ENCODE data around the gene ASB4.
"Not testable (repeated sequence)": the region's sequence is repeated elsewhere in the genome, so short reads cannot be mapped to it uniquely, and the experiment has no call there.

Gene ASB4

DNA sequence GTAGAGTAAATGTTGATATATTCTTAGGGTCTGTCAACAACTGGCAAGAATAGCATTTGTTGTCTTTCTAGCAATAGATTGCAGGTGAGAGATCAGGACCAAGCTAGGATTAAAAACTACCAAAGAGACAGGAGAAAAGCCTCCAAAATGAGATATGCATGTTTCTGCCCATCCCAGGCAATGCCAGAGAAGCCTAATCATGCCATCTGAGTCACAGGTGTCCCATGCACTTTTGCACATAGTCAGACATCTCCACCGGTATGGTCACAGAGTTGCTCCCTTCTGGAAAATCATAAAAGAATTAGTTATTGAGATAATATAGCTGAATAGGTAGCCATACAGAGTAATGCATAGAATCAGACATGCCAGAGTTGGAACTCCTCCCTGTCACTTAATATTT lies 59.9 kb downstream of the ASB4 start:
- Mint-ChIP-seq H3K27ac (peak overlapping the region; percentile 12), H3K27me3 (no peaks in the 10 kb centered on the region), H3K4me3 (peak overlapping the region; percentile 43), H3K36me3 (no peaks in the 10 kb centered on the region), H3K4me1 (peaks cover 10% of the 10 kb centered on the region), H3K9me3 (no peaks in the 10 kb centered on the region)
- no peak for ATAC-seq (ENCODE audit: low read depth)
- no peak for DNase-seq (ENCODE audit: low spot score in 2 of 2)

DNA sequence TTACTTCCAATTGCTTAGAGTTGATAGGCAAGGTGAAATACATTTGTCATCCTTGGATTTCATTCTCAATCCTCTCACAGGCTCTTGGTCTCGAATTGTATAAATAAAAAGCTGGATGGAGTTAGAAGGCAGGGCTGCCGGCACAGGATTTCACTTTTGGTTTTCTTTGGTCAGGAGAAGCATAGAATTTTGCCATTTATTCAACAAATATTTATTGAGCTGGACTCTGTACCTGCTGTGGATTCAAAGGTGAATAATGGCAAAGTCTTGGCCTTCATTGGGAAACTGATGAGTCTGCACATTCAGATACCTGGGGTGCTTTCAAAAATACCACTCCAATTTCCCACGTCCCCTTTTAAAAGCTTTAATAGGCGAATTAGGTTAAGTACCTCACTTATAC lies 60.9 kb downstream of the ASB4 start:
- no peak for ATAC-seq (ENCODE audit: low read depth)
- H3K36me3 Mint-ChIP-seq, result no peaks in the 10 kb centered on the region
- H3K9me3 Mint-ChIP-seq, result no peaks in the 10 kb centered on the region
- H3K4me3 Mint-ChIP-seq, result no peak overlapping the region
- no peak overlapping the region for H3K27ac Mint-ChIP-seq
- H3K27me3 Mint-ChIP-seq, result no peaks in the 10 kb centered on the region
- H3K4me1 Mint-ChIP-seq, result peaks cover 10% of the 10 kb centered on the region
- DNase-seq (ENCODE audit: low spot score in 2 of 2), result no peak

DNA sequence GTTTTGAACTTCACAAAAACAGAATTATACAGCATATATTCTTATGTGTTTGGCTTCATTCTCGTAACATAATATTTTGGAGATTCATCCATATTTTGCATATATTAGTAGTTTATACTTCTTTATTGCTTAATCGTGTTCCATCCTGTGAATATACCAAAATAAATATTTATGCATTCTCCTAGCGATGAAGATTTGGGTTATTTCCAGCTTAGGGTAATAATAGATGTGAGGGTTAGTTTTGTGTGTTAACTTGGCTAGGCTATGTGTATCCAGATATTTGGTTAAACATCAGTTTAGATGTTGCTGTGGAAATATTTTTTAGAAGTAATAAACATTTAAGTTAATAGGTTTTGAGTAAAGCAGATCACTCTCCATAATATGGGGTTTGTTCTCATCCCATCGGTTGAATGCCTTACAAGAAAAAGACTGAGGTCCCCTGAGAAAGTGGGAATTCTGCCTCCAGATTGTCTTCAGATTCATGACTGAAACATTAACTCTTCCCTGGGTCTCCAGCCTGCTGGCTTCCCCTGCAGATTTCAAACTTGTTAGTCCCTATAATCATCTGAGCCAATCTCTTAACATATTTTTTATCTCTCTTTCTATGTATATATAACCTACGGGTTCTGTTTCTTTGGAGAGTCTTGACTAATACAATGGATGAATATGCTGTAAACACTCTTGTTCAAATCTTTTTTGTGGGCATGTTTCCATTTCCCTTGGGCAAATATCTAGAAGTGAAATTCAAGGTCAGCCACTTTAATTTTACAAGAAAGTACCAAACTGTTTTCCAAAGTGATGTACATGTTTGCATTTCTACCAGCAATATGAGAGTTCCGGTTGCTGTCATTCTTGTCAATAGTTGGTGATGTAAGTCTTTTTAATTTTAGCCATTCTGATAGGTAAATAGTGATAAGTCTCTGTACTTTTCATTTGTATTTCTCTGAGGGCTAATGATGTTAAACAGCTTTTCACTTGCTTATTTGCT lies 61.9 kb downstream of the ASB4 start:
- H3K4me3 Mint-ChIP-seq, result no peak overlapping the region
- ATAC-seq (ENCODE audit: low read depth) (no peak), DNase-seq (ENCODE audit: low spot score in 2 of 2) (no peak)
- peaks cover 10% of the 10 kb centered on the region for H3K4me1 Mint-ChIP-seq
- no peaks in the 10 kb centered on the region for H3K36me3 Mint-ChIP-seq
- H3K9me3 Mint-ChIP-seq, result no peaks in the 10 kb centered on the region
- H3K27ac Mint-ChIP-seq, result no peak overlapping the region
- no peaks in the 10 kb centered on the region for H3K27me3 Mint-ChIP-seq

DNA sequence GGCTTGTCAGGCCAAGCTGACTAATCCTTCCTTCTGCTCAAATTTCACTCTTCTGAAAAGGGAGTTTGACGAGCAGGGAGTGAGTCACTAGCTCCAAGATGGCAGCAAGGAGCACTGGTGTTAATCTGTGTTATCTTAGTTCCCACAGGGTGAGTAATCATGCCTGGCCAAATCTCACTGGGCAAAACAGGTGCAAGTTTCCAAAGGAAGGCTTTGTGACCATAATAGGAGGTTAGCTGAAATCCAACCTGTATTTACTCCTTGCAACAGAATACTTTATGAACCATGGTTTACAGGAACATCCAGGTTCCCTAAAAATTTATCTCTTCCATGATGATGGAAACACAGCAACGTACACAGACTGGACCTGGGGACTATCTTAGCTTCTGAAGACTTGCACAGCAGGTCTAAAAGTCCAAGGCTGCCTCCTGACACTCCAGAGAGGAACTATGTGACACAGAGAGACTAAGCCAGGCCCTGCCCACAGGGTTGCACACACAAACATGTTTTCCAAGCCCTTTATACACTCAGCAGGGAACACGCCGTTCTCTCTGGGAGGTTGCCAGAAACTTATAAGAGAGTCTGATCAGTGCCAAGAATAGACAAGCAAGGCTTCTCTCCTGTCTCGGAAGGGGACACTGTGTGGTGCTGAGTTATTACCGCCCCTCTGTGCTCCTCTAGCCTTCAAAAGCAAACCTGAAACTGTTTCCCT lies 64.2 kb downstream of the ASB4 start:
- ATAC-seq (ENCODE audit: low read depth) (no peak), DNase-seq (ENCODE audit: low spot score in 2 of 2) (no peak)
- Mint-ChIP-seq H3K27me3 (peaks cover 7% of the 10 kb centered on the region), H3K36me3 (no peaks in the 10 kb centered on the region), H3K9me3 (no peaks in the 10 kb centered on the region), H3K27ac (no peak overlapping the region), H3K4me1 (peaks cover 7% of the 10 kb centered on the region), H3K4me3 (no peak overlapping the region)

DNA sequence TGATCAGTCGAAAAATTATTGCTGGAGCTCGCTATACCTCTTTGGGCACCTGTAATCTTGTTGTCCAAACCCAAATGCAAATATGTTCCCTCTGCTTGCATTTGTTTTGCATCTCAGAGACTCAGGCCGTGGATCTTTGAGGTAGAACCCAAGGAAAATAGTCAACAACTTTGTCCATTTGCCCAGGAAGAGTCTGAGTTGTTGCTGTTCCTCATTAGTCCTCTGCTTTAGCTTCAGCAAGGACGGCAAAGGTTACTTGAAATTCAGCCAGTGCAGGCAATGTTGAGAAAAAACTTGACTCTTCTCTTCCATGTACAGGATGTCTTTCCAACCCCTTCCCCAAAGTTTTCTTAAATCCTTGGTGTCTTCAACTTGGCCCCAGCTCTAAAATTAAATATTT lies 64.8 kb downstream of the ASB4 start:
- peaks cover 7% of the 10 kb centered on the region for H3K27me3 Mint-ChIP-seq
- no peaks in the 10 kb centered on the region for H3K9me3 Mint-ChIP-seq
- DNase-seq (ENCODE audit: low spot score in 2 of 2) (no peak), ATAC-seq (ENCODE audit: low read depth) (no peak)
- H3K4me3 Mint-ChIP-seq, result no peak overlapping the region
- H3K27ac Mint-ChIP-seq, result no peak overlapping the region
- H3K36me3 Mint-ChIP-seq, result no peaks in the 10 kb centered on the region
- peaks cover 3% of the 10 kb centered on the region for H3K4me1 Mint-ChIP-seq

DNA sequence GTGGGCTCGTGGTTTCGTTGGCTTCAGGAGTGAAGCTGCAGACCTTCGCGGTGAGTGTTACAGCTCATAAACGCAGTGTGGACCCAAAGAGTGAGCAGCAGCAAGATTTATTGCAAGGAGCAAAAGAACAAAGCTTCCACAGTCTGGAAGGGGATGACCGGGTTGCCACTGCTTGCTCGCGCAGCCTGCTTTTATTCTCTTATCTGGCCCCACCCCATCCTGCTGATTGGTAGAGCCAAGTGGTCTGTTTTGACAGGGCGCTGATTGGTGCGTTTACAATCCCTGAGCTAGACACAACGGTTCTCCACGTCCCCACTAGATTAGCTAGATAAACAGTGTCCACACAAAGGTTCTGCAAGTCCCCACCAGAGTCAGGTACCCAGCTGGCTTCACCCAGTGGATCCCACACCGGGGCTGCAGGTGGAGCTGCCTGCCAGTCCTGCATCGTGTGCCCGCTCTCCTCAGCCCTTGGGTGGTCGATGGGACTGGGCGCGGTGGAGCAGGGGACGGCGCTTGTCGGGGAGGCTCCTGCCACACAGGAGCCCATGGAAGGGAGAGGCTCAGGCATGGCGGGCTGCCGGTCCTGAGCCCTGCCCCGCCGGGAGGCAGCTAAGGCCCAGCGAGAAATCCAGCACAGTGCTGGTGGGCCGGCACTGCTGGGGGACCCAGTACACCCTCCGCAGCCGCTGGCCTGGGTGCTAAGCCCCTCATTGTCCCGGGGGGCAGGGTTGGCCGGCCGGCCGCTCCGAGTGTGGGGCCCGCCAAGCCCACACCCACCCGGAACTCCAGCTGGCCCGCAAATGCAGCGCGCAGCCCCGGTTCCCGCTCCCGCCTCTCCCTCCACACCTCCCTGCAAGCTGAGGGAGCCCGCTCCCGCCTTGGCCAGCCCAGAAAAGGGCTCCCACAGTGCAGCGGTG lies 66.5 kb downstream of the ASB4 start:
- H3K4me1 Mint-ChIP-seq; H3K4me3 Mint-ChIP-seq; H3K36me3 Mint-ChIP-seq; H3K27me3 Mint-ChIP-seq; ATAC-seq (ENCODE audit: low read depth); H3K27ac Mint-ChIP-seq; H3K9me3 Mint-ChIP-seq; DNase-seq (ENCODE audit: low spot score in 2 of 2): not testable (repeated sequence)

DNA sequence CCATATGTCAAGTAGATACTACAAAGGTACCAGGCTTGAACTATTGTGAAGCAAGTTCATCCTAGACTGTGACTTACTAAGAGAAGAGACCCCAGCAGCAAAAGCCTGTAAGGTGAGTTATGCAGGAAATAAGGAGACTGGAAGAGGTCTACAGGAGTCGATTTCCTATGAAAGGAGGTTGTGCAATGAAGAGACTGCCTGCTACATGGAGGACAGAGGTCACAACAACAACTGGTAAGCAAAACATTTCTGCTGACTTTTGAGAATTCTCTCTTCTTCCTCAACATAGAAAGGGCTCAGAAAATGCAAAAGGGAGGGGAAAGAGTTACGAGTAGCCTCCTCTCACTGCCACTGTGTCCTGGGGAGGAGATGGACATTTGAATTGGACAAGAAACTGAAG lies 68.2 kb downstream of the ASB4 start:
- peaks cover 2% of the 10 kb centered on the region for H3K4me1 Mint-ChIP-seq
- no peak for DNase-seq (ENCODE audit: low spot score in 2 of 2)
- no peak overlapping the region for H3K4me3 Mint-ChIP-seq
- no peaks in the 10 kb centered on the region for H3K36me3 Mint-ChIP-seq
- no peak overlapping the region for H3K27ac Mint-ChIP-seq
- no peak for ATAC-seq (ENCODE audit: low read depth)
- H3K9me3 Mint-ChIP-seq, result no peaks in the 10 kb centered on the region
- peaks cover 7% of the 10 kb centered on the region for H3K27me3 Mint-ChIP-seq

DNA sequence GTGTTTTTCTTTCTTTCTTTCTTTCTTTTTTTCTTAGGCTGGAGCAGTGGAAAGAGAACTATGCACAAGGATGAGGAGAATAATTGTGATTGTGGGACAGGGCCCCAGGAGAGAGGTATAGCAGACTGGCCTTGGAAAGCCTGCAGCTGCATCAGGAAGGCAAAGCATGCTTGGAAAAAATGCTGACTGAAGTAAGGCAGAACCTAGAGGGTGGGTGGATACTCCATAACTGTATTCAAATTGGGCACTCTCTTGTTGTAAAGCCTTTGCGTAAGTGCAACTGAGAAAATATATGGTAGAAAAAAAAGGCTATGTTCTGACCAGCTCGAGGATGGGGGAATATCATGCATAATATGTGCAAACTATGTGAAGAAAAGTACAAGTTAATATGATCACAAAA lies 71.0 kb downstream of the ASB4 start:
- Mint-ChIP-seq H3K4me3 (no peak overlapping the region), H3K27ac (no peak overlapping the region)

DNA sequence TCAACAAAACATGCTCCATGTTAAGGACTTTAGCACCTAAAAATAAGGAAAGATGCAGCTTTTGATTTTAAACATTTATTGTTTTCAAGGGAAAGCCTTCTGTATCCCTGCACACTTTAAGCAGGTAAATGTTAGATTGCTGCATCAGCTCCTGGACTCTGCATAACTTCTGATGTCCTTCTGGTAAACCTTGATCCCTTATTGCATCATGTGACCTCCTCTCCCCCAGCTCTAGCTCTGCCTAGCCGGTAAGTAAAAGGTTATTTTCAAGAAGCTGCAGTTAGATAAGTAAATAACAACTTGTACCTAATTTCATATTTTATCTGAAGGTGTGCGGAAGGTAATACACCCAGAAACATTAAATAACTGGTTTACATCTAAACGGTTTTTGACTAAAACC lies 73.1 kb downstream of the ASB4 start:
- H3K9me3 Mint-ChIP-seq, result no peaks in the 10 kb centered on the region

More for the DNA sequence above, 71.0 kb downstream of the ASB4 start:
- no peak for DNase-seq (ENCODE audit: low spot score in 2 of 2)
- no peak for ATAC-seq (ENCODE audit: low read depth)
- Mint-ChIP-seq H3K9me3 (no peaks in the 10 kb centered on the region), H3K4me1 (no peaks in the 10 kb centered on the region), H3K27me3 (peaks cover 7% of the 10 kb centered on the region), H3K36me3 (no peaks in the 10 kb centered on the region)

DNA sequence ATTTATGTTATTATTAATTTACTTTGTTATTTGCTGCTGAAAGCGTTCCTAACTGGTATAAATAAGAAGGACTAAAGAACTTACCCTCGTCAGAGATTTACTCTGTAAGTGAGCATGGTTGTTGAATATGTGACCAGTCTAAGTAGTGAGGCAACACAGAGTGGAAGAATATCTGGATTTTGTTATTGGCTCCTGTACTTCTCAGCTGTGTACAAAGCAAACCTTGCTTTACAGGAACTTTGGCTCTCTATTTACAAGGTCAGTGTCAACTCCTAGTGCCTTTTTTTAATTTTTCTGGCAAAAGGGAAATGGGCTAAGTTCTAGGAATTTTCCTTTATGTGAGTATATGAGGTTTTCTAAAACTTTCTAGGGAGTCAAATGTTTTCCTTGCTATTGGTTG lies 74.9 kb downstream of the ASB4 start:
- Mint-ChIP-seq H3K27me3 (no peaks in the 10 kb centered on the region), H3K27ac (no peak overlapping the region), H3K4me1 (no peaks in the 10 kb centered on the region), H3K36me3 (no peaks in the 10 kb centered on the region), H3K9me3 (no peaks in the 10 kb centered on the region), H3K4me3 (no peak overlapping the region)
- DNase-seq (ENCODE audit: low spot score in 2 of 2) (no peak), ATAC-seq (ENCODE audit: low read depth) (no peak)

More for the DNA sequence above, 73.1 kb downstream of the ASB4 start:
- Mint-ChIP-seq H3K27ac (no peak overlapping the region), H3K4me3 (no peak overlapping the region), H3K27me3 (peaks cover 1% of the 10 kb centered on the region), H3K4me1 (no peaks in the 10 kb centered on the region), H3K36me3 (no peaks in the 10 kb centered on the region)
- ATAC-seq (ENCODE audit: low read depth), result no peak
- no peak for DNase-seq (ENCODE audit: low spot score in 2 of 2)

DNA sequence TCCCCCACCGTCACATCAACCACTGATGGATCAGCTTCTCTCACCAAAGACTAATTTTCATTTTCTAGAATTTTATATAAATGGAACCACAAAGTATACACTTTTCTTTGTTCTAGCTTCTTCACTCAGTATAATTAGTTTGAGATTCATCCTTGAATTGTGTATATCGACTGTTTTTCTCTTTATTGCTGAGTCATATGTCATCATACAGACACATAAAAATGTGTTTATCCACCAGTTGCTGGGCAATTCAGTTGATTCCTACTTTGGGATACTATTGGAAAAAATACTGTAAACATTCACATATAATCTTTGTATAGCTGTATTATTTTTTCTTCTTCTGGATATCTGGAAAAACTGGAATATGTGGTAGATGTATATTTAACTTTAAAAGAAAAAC lies 84.0 kb downstream of the ASB4 start:
- H3K27ac Mint-ChIP-seq, result no peak overlapping the region
- ATAC-seq (ENCODE audit: low read depth), result no peak

DNA sequence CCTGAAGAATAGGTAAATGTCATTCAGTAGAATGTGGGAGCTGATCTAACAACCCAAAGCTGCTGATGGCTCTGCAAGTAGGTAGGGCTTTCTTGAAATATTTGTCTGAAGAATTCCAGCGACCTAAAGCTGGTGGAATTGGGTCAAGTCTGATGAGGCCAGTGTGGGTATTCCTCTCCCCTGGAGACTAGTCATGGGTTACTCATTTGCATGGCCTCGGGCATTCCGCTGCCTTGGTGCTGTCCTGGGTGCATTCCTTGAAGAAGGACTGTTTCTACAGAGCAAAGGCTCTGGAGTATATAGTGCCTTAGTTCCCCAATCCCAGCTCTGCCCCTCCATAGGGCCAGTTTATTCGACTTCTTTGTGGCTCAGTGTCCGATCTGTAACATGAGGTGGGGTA lies 91.4 kb downstream of the ASB4 start:
- H3K4me1 Mint-ChIP-seq, result no peaks in the 10 kb centered on the region
- H3K27ac Mint-ChIP-seq, result no peak overlapping the region
- H3K4me3 Mint-ChIP-seq, result no peak overlapping the region
- no peak for ATAC-seq (ENCODE audit: low read depth)
- DNase-seq (ENCODE audit: low spot score in 2 of 2), result no peak
- H3K27me3 Mint-ChIP-seq, result peaks cover 4% of the 10 kb centered on the region
- peaks cover 3% of the 10 kb centered on the region for H3K36me3 Mint-ChIP-seq
- no peaks in the 10 kb centered on the region for H3K9me3 Mint-ChIP-seq

More for the DNA sequence above, 84.0 kb downstream of the ASB4 start:
- Mint-ChIP-seq H3K4me3 (no peak overlapping the region), H3K9me3 (no peaks in the 10 kb centered on the region), H3K36me3 (no peaks in the 10 kb centered on the region), H3K4me1 (no peaks in the 10 kb centered on the region), H3K27me3 (no peaks in the 10 kb centered on the region)
- DNase-seq (ENCODE audit: low spot score in 2 of 2), result no peak

DNA sequence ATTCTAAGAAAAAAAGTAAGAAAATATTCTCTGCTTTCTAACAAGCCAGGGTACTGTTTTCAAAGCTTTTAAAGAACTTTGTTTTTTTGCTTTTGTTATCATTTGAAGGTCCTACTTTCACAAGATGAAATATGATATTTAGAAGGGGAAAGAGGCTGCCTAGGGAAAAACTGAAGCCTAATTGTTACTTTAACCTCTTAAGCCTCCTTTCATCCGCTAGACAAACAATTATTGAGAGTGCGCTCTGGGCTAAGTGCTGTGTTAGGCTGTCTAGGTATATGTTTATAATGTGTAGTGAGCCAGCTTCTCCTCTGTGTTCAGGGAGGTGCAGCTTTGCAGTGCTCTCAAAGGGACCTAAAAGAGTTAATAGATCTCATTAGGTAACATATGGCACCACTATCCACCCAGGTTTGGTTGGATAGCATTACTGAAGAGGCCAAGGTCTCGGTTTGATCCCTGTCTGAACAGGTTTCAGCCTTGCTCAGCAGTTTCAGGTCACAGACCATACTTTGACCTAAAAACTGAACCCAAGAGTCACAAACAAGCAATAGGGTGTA lies 92.6 kb downstream of the ASB4 start:
- H3K9me3 Mint-ChIP-seq, result no peaks in the 10 kb centered on the region
- ATAC-seq (ENCODE audit: low read depth), result no peak
- H3K27me3 Mint-ChIP-seq, result peaks cover 4% of the 10 kb centered on the region
- no peaks in the 10 kb centered on the region for H3K4me1 Mint-ChIP-seq
- H3K27ac Mint-ChIP-seq, result no peak overlapping the region
- H3K36me3 Mint-ChIP-seq, result peaks cover 3% of the 10 kb centered on the region
- no peak for DNase-seq (ENCODE audit: low spot score in 2 of 2)
- no peak overlapping the region for H3K4me3 Mint-ChIP-seq
